Stimulated activated CD4-positive, alpha-beta T cell treated with anti-CD3 and anti-CD28 coated beads, Interleukin-15, amount 100 ng/mL, for 48 hours (primary cell): ENCODE results near the gene ARFGEF3.

Experiments
- DNase-seq, 2 donors: peaks; one replicate each; pipeline ENCODE4 v3.0.0-alpha.2; 2020; ENCODE audit warnings: low read depth in 2 of 2

Gene ARFGEF3

GRCh38 chr6:138162955-138163575 lies 1.3 kb downstream of the ARFGEF3 start:
- DNase-seq = no peak

- no peak for DNase-seq
Measured at GRCh38 chr6:138175596-138175995, 13.9 kb downstream of the ARFGEF3 start.

- DNase-seq = no peak
Measured at GRCh38 chr6:138176652-138177232, 15.0 kb downstream of the ARFGEF3 start.

- DNase-seq = no peak
Measured at GRCh38 chr6:138182939-138183789, 21.4 kb downstream of the ARFGEF3 start.

- DNase-seq = no peak
Measured at GRCh38 chr6:138183790-138184134, 22.0 kb downstream of the ARFGEF3 start.

- no peak for DNase-seq
Measured at GRCh38 chr6:138184230-138184629, 22.5 kb downstream of the ARFGEF3 start.

- no peak for DNase-seq
Measured at GRCh38 chr6:138187156-138187555, 25.4 kb downstream of the ARFGEF3 start.

- no peak for DNase-seq
Measured at GRCh38 chr6:138188278-138188941, 26.7 kb downstream of the ARFGEF3 start.

- DNase-seq = no peak
Measured at GRCh38 chr6:138194287-138194686, 32.5 kb downstream of the ARFGEF3 start.

GRCh38 chr6:138196122-138196738 lies 34.5 kb downstream of the ARFGEF3 start:
- DNase-seq = no peak

GRCh38 chr6:138197570-138197969 lies 35.8 kb downstream of the ARFGEF3 start:
- DNase-seq = no peak

- DNase-seq = no peak
Measured at GRCh38 chr6:138198430-138199091, 36.8 kb downstream of the ARFGEF3 start.

GRCh38 chr6:138201836-138202235 lies 40.1 kb downstream of the ARFGEF3 start:
- DNase-seq = no peak

- DNase-seq = no peak
Measured at GRCh38 chr6:138203315-138203714, 41.6 kb downstream of the ARFGEF3 start.

GRCh38 chr6:138204303-138204702 lies 42.6 kb downstream of the ARFGEF3 start:
- DNase-seq = no peak

- DNase-seq = no peak
Measured at GRCh38 chr6:138204792-138205384, 43.1 kb downstream of the ARFGEF3 start.

- DNase-seq = no peak
Measured at GRCh38 chr6:138205437-138206094, 43.8 kb downstream of the ARFGEF3 start.

- DNase-seq = no peak
Measured at GRCh38 chr6:138206862-138207261, 45.1 kb downstream of the ARFGEF3 start.

GRCh38 chr6:138211048-138211581 lies 49.4 kb downstream of the ARFGEF3 start:
- DNase-seq = no peak

GRCh38 chr6:138211601-138212000 lies 49.9 kb downstream of the ARFGEF3 start:
- DNase-seq = no peak
